ENCODE data around the gene PFDN6.

DNA sequence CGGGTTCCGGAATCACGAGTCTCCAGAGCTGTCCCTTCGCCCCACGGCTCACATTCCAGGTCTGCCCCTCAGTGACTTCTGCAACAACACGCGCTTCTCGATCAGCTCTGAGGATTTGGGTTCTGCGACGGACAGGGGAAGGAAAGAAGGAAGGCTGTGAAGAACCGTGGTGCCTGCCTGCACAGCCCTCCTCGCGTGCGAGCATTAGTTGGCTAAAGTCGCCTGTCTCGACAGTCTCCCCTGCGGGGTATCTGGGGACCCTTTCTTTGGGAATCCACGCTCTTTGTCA is 40.8 kb upstream of the PFDN6 start:
- TF ChIP-seq EZH2phosphoT487 (IDR thresholded peaks at IDR 0.05; ENCODE audit: low read depth) = no peak
- TF ChIP-seq, protein P1, sequence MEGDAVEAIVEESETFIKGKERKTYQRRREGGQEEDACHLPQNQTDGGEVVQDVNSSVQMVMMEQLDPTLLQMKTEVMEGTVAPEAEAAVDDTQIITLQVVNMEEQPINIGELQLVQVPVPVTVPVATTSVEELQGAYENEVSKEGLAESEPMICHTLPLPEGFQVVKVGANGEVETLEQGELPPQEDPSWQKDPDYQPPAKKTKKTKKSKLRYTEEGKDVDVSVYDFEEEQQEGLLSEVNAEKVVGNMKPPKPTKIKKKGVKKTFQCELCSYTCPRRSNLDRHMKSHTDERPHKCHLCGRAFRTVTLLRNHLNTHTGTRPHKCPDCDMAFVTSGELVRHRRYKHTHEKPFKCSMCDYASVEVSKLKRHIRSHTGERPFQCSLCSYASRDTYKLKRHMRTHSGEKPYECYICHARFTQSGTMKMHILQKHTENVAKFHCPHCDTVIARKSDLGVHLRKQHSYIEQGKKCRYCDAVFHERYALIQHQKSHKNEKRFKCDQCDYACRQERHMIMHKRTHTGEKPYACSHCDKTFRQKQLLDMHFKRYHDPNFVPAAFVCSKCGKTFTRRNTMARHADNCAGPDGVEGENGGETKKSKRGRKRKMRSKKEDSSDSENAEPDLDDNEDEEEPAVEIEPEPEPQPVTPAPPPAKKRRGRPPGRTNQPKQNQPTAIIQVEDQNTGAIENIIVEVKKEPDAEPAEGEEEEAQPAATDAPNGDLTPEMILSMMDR (IDR thresholded peaks at IDR 0.05; ENCODE audit: low read depth, low read length) = no peak; the same call in 1 of the 2 replicates
